Gastroesophageal sphincter (tissue), 4 donors: ENCODE results near the gene ARL14EP. TPM values are rescaled to one million over a fixed set of nuclear protein-coding genes. Genes with fewer than 3 reads are reported as not detected.

Experiments
- ATAC-seq: fragments of 150-250 bp; one replicate; pipeline ENCODE4 v1.9.1; 2016; ENCODE audit warnings: mild to moderate bottlenecking, moderate library complexity
- H3K27ac ChIP-seq, 4 donors: fragments of 200-600 bp; sonication (generic) in 3 of 4; 1 replicate in 3 of 4; 2 replicates in 1 of 4; pipeline ENCODE4 v1.5.1; 2016 to 2019
- H3K27me3 ChIP-seq: fragments of 200-600 bp; sonication (generic); one replicate; pipeline ENCODE4 v1.5.1; 2019
- H3K36me3 ChIP-seq, 2 donors: fragments of 200-600 bp; sonication (generic); one replicate each; pipeline ENCODE4 v1.5.1; 2019; ENCODE audit warnings: control low read depth in 1 of 2
- H3K4me1 ChIP-seq, 3 donors: fragments of 200-600 bp; sonication (generic); 1 replicate in 2 of 3; 2 replicates in 1 of 3; pipeline ENCODE4 v1.5.1; 2016 to 2019; ENCODE audit warnings: control low read depth in 2 of 3
- H3K4me3 ChIP-seq, 2 donors: fragments of 200-600 bp; sonication (generic); one replicate each; pipeline ENCODE4 v1.5.1; 2019; ENCODE audit warnings: mild to moderate bottlenecking in 1 of 2, moderate library complexity in 1 of 2
- H3K9me3 ChIP-seq, 3 donors: fragments of 200-600 bp; sonication (generic); one replicate each; pipeline ENCODE4 v1.5.1; 2017 to 2019; ENCODE audit warnings: control low read depth in 2 of 3
- EP300 ChIP-seq: sonication (generic); formaldehyde crosslinking; IDR thresholded peaks from one replicate; pipeline ENCODE4 v1.6.1; 2017; ENCODE audit warnings: antibody characterized with exemption, mild to moderate bottlenecking
- POLR2A ChIP-seq, 2 donors: fragments of 450-650 bp; IDR thresholded peaks; one replicate each; pipeline ENCODE4 v1.6.1; 2017; ENCODE audit warnings: antibody characterized with exemption in 2 of 2, mild to moderate bottlenecking in 2 of 2, moderate library complexity in 1 of 2
- POLR2AphosphoS5 ChIP-seq: sonication (generic); formaldehyde crosslinking; IDR thresholded peaks from one replicate; pipeline ENCODE4 v1.6.1; 2017; ENCODE audit warnings: antibody characterized with exemption
- WGBS, 2 donors: methylation state at CpG; one replicate each; pipeline ENCODE4 v1.1.5; 2018; ENCODE audit warnings: low coverage in 1 of 2; 5-methylcytosine and 5-hydroxymethylcytosine counted together
- total RNA-seq, 4 donors: library from RNA; depleted of rRNA; stranded (reverse); fragments of >200 nt; gene quantifications; one replicate each; pipeline ENCODE4 v1.1.0, GENCODE V29; 2016
- TF ChIP-seq, protein P1 (sequence below), 4 experiments: fragments of 200-600 bp in 2 of 4; fragments of 450-650 bp in 2 of 4; sonication (generic) in 1 of 4; IDR thresholded peaks; one replicate each; pipeline ENCODE4 v1.5.1; 2017 to 2019; ENCODE audit warnings: antibody characterized with exemption in 4 of 4, mild to moderate bottlenecking in 2 of 4, moderate library complexity in 2 of 4

The ARL14EP gene
- total RNA-seq, 4 donors from 2014 or later: 20.7 to 38.8 (median 33.0) TPM

DNA sequence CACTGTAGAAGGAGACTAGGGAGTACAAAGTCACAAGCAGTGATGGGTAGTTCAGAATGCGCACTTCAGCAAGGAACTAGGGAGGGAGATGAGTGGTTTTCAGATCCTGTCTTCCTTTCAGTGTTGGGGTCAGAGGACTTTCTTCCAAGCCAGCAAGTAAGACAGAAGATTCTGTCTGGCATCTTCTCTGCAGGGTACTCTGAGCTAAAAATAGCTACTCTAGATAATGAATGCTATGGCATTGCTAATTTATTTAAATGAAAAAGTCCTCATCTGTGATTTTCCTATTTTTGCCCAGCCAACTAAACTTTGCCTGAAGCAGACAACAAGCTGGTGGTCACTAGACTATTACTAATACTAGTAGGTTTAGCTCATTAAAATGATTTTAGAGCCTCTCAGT lies 18.3 kb upstream of the ARL14EP start:
- Histone ChIP-seq H3K9me3 (no peaks in the 10 kb centered on the region), H3K27me3 (no peaks in the 10 kb centered on the region), H3K36me3 (no peaks in the 10 kb centered on the region), H3K4me1 (no peaks in the 10 kb centered on the region), H3K4me3 (no peak overlapping the region), H3K27ac (no peak overlapping the region)
- WGBS, 2 donors: 100% methylated on average over 1 of the region's 1 CpG; no CpG with 5 or more reads in 1 of the 2 donors
- no peak for TF ChIP-seq POLR2AphosphoS5
- TF ChIP-seq, protein P1, sequence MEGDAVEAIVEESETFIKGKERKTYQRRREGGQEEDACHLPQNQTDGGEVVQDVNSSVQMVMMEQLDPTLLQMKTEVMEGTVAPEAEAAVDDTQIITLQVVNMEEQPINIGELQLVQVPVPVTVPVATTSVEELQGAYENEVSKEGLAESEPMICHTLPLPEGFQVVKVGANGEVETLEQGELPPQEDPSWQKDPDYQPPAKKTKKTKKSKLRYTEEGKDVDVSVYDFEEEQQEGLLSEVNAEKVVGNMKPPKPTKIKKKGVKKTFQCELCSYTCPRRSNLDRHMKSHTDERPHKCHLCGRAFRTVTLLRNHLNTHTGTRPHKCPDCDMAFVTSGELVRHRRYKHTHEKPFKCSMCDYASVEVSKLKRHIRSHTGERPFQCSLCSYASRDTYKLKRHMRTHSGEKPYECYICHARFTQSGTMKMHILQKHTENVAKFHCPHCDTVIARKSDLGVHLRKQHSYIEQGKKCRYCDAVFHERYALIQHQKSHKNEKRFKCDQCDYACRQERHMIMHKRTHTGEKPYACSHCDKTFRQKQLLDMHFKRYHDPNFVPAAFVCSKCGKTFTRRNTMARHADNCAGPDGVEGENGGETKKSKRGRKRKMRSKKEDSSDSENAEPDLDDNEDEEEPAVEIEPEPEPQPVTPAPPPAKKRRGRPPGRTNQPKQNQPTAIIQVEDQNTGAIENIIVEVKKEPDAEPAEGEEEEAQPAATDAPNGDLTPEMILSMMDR (IDR thresholded peaks at IDR 0.05): no peak
- TF ChIP-seq POLR2A (IDR thresholded peaks at IDR 0.05): no peak
- TF ChIP-seq EP300: no peak
- no peak for ATAC-seq

GRCh38 chr11:30310623-30311022 lies 12.3 kb upstream of the ARL14EP start:
- Histone ChIP-seq H3K27ac (no peak overlapping the region), H3K4me3 (no peak overlapping the region), H3K36me3 (no peaks in the 10 kb centered on the region), H3K4me1 (no peaks in the 10 kb centered on the region), H3K9me3 (peaks cover 0 to 9% (median 0%) of the 10 kb centered on the region in 3 donors), H3K27me3 (no peaks in the 10 kb centered on the region)
- ATAC-seq: no peak
- 100% methylated on average over 1 of the region's 1 CpG; no CpG with 5 or more reads in 1 of the 2 donors for WGBS, 2 donors
- TF ChIP-seq EP300 (no peak), POLR2AphosphoS5 (no peak), POLR2A (IDR thresholded peaks at IDR 0.05) (no peak)
- TF ChIP-seq, protein P1 (IDR thresholded peaks at IDR 0.05): no peak

DNA sequence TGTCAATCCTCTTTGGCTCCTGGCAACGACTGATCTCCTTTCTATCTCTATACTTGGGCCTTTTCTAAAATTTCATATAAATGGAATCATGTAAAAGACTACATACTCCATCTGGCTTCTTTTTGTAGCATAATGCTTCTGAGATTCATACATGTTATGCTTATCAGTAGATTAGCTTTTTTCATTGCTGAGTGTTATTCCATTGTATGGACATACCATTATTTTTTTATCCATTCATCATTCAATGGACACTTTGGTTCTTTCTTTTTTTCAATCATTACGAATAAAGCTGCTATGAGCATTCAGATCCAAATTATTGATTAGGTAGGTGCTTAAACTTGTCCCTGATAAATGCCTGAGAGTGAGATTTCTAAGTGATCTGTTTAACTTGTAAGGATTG lies 11.7 kb upstream of the ARL14EP start:
- H3K27ac ChIP-seq: no peak overlapping the region
- no peaks in the 10 kb centered on the region for H3K4me1 ChIP-seq
- H3K27me3 ChIP-seq: no peaks in the 10 kb centered on the region
- 62 to 64% methylated on average over 2 of the region's 2 CpGs for WGBS, 2 donors
- TF ChIP-seq EP300 (no peak), POLR2A (IDR thresholded peaks at IDR 0.05) (no peak)
- H3K9me3 ChIP-seq: peaks cover 0 to 9% (median 0%) of the 10 kb centered on the region in 3 donors
- ATAC-seq: no peak
- no peaks in the 10 kb centered on the region for H3K36me3 ChIP-seq
- no peak overlapping the region for H3K4me3 ChIP-seq

DNA sequence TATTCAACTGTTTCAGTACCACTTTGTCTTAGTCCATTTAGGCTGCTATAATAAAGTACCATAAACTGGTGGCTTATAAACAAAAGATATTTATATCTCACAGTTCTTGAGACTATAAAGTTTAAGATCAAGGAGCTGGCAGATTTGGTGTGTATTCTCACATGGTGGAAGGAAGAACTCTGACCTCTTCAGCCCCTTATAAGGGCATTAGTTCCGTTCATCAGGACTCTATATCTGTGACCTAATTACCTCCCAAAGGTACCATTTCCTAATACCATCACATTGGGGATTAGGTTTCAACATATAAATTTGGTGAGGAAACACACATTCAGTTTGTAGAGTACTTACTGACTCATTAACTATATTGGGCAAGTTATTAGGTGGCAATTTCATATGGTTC lies 10.7 kb upstream of the ARL14EP start:
- ATAC-seq: no peak
- no peak overlapping the region for H3K27ac ChIP-seq
- H3K27me3 ChIP-seq: no peaks in the 10 kb centered on the region
- peaks cover 0 to 9% (median 0%) of the 10 kb centered on the region in 3 donors for H3K9me3 ChIP-seq
- WGBS, 2 donors: 70 to 86% methylated on average over 1 of the region's 1 CpG
- H3K36me3 ChIP-seq: no peaks in the 10 kb centered on the region
- H3K4me3 ChIP-seq: no peak overlapping the region
- H3K4me1 ChIP-seq: no peaks in the 10 kb centered on the region
- no peak for TF ChIP-seq POLR2AphosphoS5
- TF ChIP-seq, protein P1 (IDR thresholded peaks at IDR 0.05): no peak
- TF ChIP-seq EP300: no peak
- TF ChIP-seq POLR2A (IDR thresholded peaks at IDR 0.05): no peak

DNA sequence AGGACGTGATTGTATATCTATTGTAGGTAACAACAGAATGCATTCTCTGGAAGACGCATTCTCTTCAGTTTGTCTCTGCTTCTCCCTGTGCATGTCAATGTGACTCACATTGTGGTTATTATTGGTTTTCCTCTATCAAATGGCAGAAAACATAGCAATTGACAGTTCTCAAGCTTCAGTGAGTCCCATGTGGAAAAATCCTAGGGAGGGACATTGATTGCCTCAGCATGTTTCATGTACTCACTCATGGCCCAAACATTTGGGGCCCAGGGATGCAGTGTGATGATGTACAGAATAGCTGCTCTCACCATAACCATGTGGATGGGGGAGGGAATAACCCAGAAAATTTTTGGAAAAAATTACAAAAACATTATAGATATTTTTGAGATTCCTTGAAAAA lies 9.3 kb upstream of the ARL14EP start:
- no peak for ATAC-seq
- TF ChIP-seq POLR2AphosphoS5 (no peak), POLR2A (IDR thresholded peaks at IDR 0.05) (no peak), EP300 (no peak)
- TF ChIP-seq, protein P1 (IDR thresholded peaks at IDR 0.05): no peak
- Histone ChIP-seq H3K4me3 (no peak overlapping the region), H3K36me3 (no peaks in the 10 kb centered on the region), H3K27me3 (no peaks in the 10 kb centered on the region), H3K9me3 (peaks cover 0 to 9% (median 0%) of the 10 kb centered on the region in 3 donors), H3K27ac (no peak overlapping the region), H3K4me1 (no peaks in the 10 kb centered on the region)
- 73 to 88% methylated on average over 2 of the region's 2 CpGs for WGBS, 2 donors
